A673 (cell line): Measurements from ENCODE around the gene MST1R. TPM values are rescaled to one million over a fixed set of nuclear protein-coding genes. Genes with fewer than 3 reads are reported as not detected.

Experiments
- BruUV-seq: library from RNA; stranded (reverse); fragments of 400-500 nt; replicated peaks from 2 replicates; lab custom pipeline; 2021; lab: Mats Ljungman, UMichigan
- CTCF ChIA-PET: fragments of 300-600 bp; sonication (Branson Sonifier 250); formaldehyde crosslinking; loops from one replicate; lab custom pipeline; 2022; ENCODE audit warnings: antibody characterized with exemption; lab: Charles Lee
- POLR2A ChIA-PET: fragments of 300-600 bp; sonication (Branson Sonifier 250); formaldehyde crosslinking; loops from one replicate; lab custom pipeline; 2022; ENCODE audit warnings: antibody characterized with exemption; ENCODE audit not compliant: low non-redundant PET; lab: Charles Lee
- DNase-seq: peaks from one replicate; pipeline ENCODE4 v3.0.0-alpha.2; 2015; ENCODE audit warnings: low spot score
- H3K27ac ChIP-seq: fragments of 200-600 bp; sonication (generic); 2 replicates; pipeline ENCODE4 v1.5.1; 2016; ENCODE audit warnings: mixed run types, low read depth, mild to moderate bottlenecking, mixed read lengths, antibody characterized with exemption, low read length; ENCODE audit not compliant: poor library complexity, severe bottlenecking
- H3K27me3 ChIP-seq: fragments of 200-600 bp; sonication (generic); replicated peaks from 2 replicates; pipeline ENCODE4 v1.6.1; 2017; ENCODE audit warnings: mixed run types, low read depth, mild to moderate bottlenecking, mixed read lengths, antibody characterized with exemption, low read length; ENCODE audit not compliant: insufficient read depth, poor library complexity
- H3K36me3 ChIP-seq: fragments of 200-600 bp; sonication (generic); 2 replicates; pipeline ENCODE4 v1.6.1; 2016; ENCODE audit warnings: mixed run types, mild to moderate bottlenecking, mixed read lengths, antibody characterized with exemption, low read length; ENCODE audit not compliant: insufficient read depth, poor library complexity, severe bottlenecking
- H3K4me1 ChIP-seq: fragments of 200-600 bp; sonication (generic); 2 replicates; pipeline ENCODE4 v1.6.1; 2017; ENCODE audit warnings: mixed run types, mild to moderate bottlenecking, mixed read lengths, antibody characterized with exemption, low read length; ENCODE audit not compliant: insufficient read depth, poor library complexity, severe bottlenecking
- H3K4me3 ChIP-seq: fragments of 200-600 bp; sonication (generic); 2 replicates; pipeline ENCODE4 v1.5.1; 2016; ENCODE audit warnings: low read depth, mixed run types, mild to moderate bottlenecking, mixed read lengths, low read length; ENCODE audit not compliant: poor library complexity, severe bottlenecking
- H3K9me3 ChIP-seq: fragments of 200-600 bp; sonication (generic); 2 replicates; pipeline ENCODE4 v1.6.1; 2016; ENCODE audit warnings: mixed run types, low read depth, mild to moderate bottlenecking, mixed read lengths, antibody characterized with exemption, low read length; ENCODE audit not compliant: poor library complexity, severe bottlenecking
- EZH2 ChIP-seq: fragments of 200-600 bp; sonication (generic); IDR thresholded peaks from 2 replicates; pipeline ENCODE4 v1.6.1; 2017; ENCODE audit warnings: borderline replicate concordance, low read depth, mild to moderate bottlenecking, mixed read lengths, antibody characterized with exemption, low read length; ENCODE audit not compliant: poor library complexity, severe bottlenecking
- intact Hi-C: fragments of 100-400 bp; cut with micrococcal nuclease; formaldehyde crosslinking; loops from one replicate; pipeline ENCODE4 v1.10.0; 2022; ENCODE audit not compliant: unreplicated experiment
- total RNA-seq: library from RNA; stranded (reverse); gene quantifications from 2 replicates; pipeline ENCODE4 v1.2.3, GENCODE V29; 2021
- TF ChIP-seq, protein P1 (sequence below): fragments of 300-800, 200-600 bp; sonication (generic); conservative IDR thresholded peaks from 2 replicates; pipeline ENCODE4 v1.5.1; 2017; ENCODE audit warnings: low read depth, mild to moderate bottlenecking, antibody characterized with exemption, low read length, moderate library complexity, mixed read lengths

Gene MST1R
- total RNA-seq, 1 experiment from 2014 or later, result not detected

GRCh38 chr3:49869525-49870126 lies 34.0 kb downstream of the MST1R start, which contains the start of gene CAMKV:
CAMKV (minus strand) TSS chr3:49869906; CDS start chr3:49862388, 7,518 bp downstream.
- Histone ChIP-seq H3K27ac (no peak within 1 kb of the TSS), H3K9me3 (no peaks in the 10 kb centered on the region), H3K4me1 (no peaks in the 10 kb centered on the region), H3K4me3 (peak within 1 kb of the TSS; percentile 44), H3K36me3 (no peaks in the 10 kb centered on the region), H3K27me3 (no peaks in the 10 kb centered on the region)
- DNase-seq, result peak; percentile 42
- intact Hi-C loops, result no loop called here
- ChIA-PET CTCF (interaction anchor here (0.6 kb wide), 1 partner anchor 701 kb away, joined by 9 read pairs; no protein-coding TSS in a partner anchor), POLR2A (no interaction called here)
- TF ChIP-seq EZH2, result no peak
- TF ChIP-seq, protein P1, sequence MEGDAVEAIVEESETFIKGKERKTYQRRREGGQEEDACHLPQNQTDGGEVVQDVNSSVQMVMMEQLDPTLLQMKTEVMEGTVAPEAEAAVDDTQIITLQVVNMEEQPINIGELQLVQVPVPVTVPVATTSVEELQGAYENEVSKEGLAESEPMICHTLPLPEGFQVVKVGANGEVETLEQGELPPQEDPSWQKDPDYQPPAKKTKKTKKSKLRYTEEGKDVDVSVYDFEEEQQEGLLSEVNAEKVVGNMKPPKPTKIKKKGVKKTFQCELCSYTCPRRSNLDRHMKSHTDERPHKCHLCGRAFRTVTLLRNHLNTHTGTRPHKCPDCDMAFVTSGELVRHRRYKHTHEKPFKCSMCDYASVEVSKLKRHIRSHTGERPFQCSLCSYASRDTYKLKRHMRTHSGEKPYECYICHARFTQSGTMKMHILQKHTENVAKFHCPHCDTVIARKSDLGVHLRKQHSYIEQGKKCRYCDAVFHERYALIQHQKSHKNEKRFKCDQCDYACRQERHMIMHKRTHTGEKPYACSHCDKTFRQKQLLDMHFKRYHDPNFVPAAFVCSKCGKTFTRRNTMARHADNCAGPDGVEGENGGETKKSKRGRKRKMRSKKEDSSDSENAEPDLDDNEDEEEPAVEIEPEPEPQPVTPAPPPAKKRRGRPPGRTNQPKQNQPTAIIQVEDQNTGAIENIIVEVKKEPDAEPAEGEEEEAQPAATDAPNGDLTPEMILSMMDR, result no peak
- BruUV-seq, result no TSS peak

DNA sequence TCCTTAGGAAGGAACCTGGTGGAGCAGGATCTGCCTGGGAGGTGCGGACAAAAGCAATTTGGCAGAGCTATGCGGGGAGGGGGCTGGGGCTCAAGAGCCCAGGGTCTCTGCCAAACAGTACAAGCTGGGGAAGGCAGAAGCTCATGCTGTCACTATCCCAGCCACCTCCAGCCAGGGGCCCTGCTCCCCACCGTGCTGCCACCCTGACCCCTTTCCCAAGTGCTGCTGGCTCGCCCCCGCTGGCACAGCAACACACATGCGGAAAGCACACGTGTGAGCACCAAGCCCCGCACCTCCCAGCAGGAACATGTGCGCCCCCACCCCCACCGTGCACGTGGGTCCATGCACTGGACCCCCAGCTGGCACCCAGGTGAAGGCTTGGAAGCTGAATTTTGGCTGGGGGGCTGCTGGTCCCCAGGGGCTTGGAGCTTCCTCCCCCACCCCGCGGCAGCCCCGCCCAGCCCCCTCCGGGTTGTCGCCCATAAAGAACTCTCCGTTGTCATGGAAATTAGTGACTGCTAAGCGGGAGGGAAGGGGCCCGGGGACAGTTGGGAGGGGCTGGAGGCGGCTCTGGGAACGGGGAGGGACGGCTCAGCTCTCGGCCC lies 34.7 kb downstream of the MST1R start:
- Histone ChIP-seq H3K4me1 (no peaks in the 10 kb centered on the region), H3K27ac (no peak overlapping the region), H3K9me3 (no peaks in the 10 kb centered on the region), H3K4me3 (peak overlapping the region; percentile 44), H3K27me3 (no peaks in the 10 kb centered on the region), H3K36me3 (no peaks in the 10 kb centered on the region)
- TF ChIP-seq, protein P1, result no peak
- no peak for TF ChIP-seq EZH2
- intact Hi-C loops, result no loop called here
- peak; percentile 20 for DNase-seq
- ChIA-PET CTCF (interaction anchor here (0.6 kb wide), 2 partner anchors 13 to 701 kb away, joined by 3 to 9 read pairs; no protein-coding TSS in a partner anchor), POLR2A (no interaction called here)
- no TSS peak for BruUV-seq

- Histone ChIP-seq H3K27ac (no peak overlapping the region), H3K4me1 (no peaks in the 10 kb centered on the region), H3K36me3 (no peaks in the 10 kb centered on the region), H3K9me3 (no peaks in the 10 kb centered on the region), H3K4me3 (no peak overlapping the region), H3K27me3 (no peaks in the 10 kb centered on the region)
- ChIA-PET CTCF (no interaction called here), POLR2A (no interaction called here)
- no peak for TF ChIP-seq EZH2
- TF ChIP-seq, protein P1, result no peak
- no TSS peak for BruUV-seq
- DNase-seq, result peak; percentile 43
- intact Hi-C loops, result no loop called here
These were observed 35.8 kb downstream of the MST1R start for GRCh38 chr3:49867871-49868321.
